Sigmoid colon (tissue), 4 donors: Measurements from ENCODE around the gene RUNX2.

Experiments
- CTCF ChIP-seq, 4 experiments: fragments of 450-650 bp in 3 of 4; fragments of 200-600 bp in 1 of 4; IDR thresholded peaks; one replicate each; pipeline ENCODE4 v1.5.1; 2016 to 2019; ENCODE audit warnings: antibody characterized with exemption in 4 of 4, mild to moderate bottlenecking in 3 of 4, moderate library complexity in 2 of 4
- EP300 ChIP-seq, 4 donors: sonication (generic); formaldehyde crosslinking; IDR thresholded peaks; one replicate each; pipeline ENCODE4 v1.6.1; 2017; ENCODE audit warnings: antibody characterized with exemption in 4 of 4
- POLR2A ChIP-seq, 2 donors: fragments of 450-650 bp; IDR thresholded peaks; one replicate each; pipeline ENCODE4 v1.6.1; 2016; ENCODE audit warnings: antibody characterized with exemption in 2 of 2, mild to moderate bottlenecking in 2 of 2, moderate library complexity in 2 of 2
- POLR2AphosphoS5 ChIP-seq, 4 donors: sonication (generic); formaldehyde crosslinking; IDR thresholded peaks; one replicate each; pipeline ENCODE4 v1.6.1; 2017; ENCODE audit warnings: antibody characterized with exemption in 4 of 4

DNA sequence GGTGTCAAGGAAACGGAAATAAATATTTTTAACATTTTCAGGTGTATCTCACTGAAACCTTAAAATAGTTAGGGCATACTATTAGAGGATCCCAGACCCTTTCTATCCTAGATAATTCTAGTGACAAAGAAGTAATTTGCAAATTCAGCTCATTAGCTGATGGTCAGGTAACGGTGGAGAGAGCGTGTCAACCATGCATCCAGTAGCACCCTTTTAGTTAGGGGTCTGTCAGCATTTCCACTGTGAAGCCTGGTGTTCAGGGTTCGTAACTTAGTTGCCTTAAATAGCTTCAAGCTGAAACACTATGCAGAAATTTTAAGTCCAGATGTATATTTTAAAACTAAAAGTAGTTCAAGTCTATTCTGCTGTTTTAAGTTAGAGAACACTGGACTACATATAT lies 98.1 kb downstream of the RUNX2 start:
- TF ChIP-seq CTCF (IDR thresholded peaks at IDR 0.05), result no peak
- TF ChIP-seq POLR2AphosphoS5 (IDR thresholded peaks at IDR 0.05), result no peak
- no peak for TF ChIP-seq POLR2A (IDR thresholded peaks at IDR 0.05)
- no peak for TF ChIP-seq EP300 (IDR thresholded peaks at IDR 0.05)
